Mucosa of descending colon (tissue), 3 donors: ENCODE results near the gene TENM4. TPM values are rescaled to one million over a fixed set of nuclear protein-coding genes. Genes with fewer than 3 reads are reported as not detected.
A peak's percentile ranks its signal among the peaks of the same experiment; 100 is the strongest.

Experiments used
- ATAC-seq: fragments of 200-7000 bp; cut with Tn5 transposase; one replicate; pipeline ENCODE4 v1.9.1; 2020; ENCODE audit warnings: mild to moderate bottlenecking, moderate library complexity
- DNase-seq, 3 donors: peaks; one replicate each; pipeline ENCODE4 v3.0.0-alpha.2; 2020
- H3K36me3 ChIP-seq: fragments of 200-600 bp; one replicate; pipeline ENCODE4 v1.8.0; 2021; ENCODE audit warnings: low read depth, mild to moderate bottlenecking
- H3K4me1 ChIP-seq: fragments of 200-600 bp; one replicate; pipeline ENCODE4 v1.8.0; 2021; ENCODE audit warnings: low read depth, mild to moderate bottlenecking
- H3K4me3 ChIP-seq: fragments of 200-600 bp; one replicate; pipeline ENCODE4 v1.8.0; 2021; ENCODE audit warnings: mild to moderate bottlenecking
- H3K9me3 ChIP-seq: fragments of 200-600 bp; one replicate; pipeline ENCODE4 v1.8.0; 2021; ENCODE audit warnings: mild to moderate bottlenecking
- CTCF ChIP-seq: fragments of 200-600 bp; IDR thresholded peaks from one replicate; pipeline ENCODE4 v1.8.0; 2022; ENCODE audit warnings: antibody characterized with exemption, mild to moderate bottlenecking
- intact Hi-C, 2 donors: fragments of 100-400 bp; cut with DNase I in 1 of 2; cut with micrococcal nuclease in 1 of 2; formaldehyde crosslinking; loops; one replicate each; pipeline versions ENCODE4 v1.11.0 to v1.11.1; 2022; cut with DNase I, micrococcal nuclease
- total RNA-seq, 3 donors: library from RNA; stranded (reverse); fragmentation: NEBNext Ultra II Directional in 2 of 3; extraction: Animal tissue kit (Norgen Biotek cat#: 25700) in 2 of 3; gene quantifications; one replicate each; pipeline versions ENCODE4 v1.2.1 to v1.2.4, GENCODE V29; 2021 to 2023
- donor health status: DM: no; HTN: no; CAD: no; lungs with moderate emphysema.
- donor health status: DM: no; HTN: no; CAD: no.
- donor health status: DM: no; HTN: yes; CAD: no.

The TENM4 gene
- total RNA-seq, 3 donors from 2014 or later = 0.70 to 1.6 (median 1.2) TPM

- no peaks in the 10 kb centered on the region for H3K36me3 ChIP-seq
- H3K4me3 ChIP-seq = no peak overlapping the region
- DNase-seq = no peak
- intact Hi-C loops = no loop called here
- H3K9me3 ChIP-seq = no peaks in the 10 kb centered on the region
- no peak for ATAC-seq
- H3K4me1 ChIP-seq = no peaks in the 10 kb centered on the region
- no peak for TF ChIP-seq CTCF
These were observed 8.2 kb upstream of the TENM4 start for GRCh38 chr11:79449040-79449439.

GRCh38 chr11:79447038-79447786, 6.4 kb upstream of the TENM4 start:
- Histone ChIP-seq H3K36me3 (no peaks in the 10 kb centered on the region), H3K9me3 (no peaks in the 10 kb centered on the region), H3K4me3 (no peak overlapping the region), H3K4me1 (no peaks in the 10 kb centered on the region)
- ATAC-seq (no peak), DNase-seq (no peak)
- TF ChIP-seq CTCF = no peak
- intact Hi-C loops = no loop called here

DNA sequence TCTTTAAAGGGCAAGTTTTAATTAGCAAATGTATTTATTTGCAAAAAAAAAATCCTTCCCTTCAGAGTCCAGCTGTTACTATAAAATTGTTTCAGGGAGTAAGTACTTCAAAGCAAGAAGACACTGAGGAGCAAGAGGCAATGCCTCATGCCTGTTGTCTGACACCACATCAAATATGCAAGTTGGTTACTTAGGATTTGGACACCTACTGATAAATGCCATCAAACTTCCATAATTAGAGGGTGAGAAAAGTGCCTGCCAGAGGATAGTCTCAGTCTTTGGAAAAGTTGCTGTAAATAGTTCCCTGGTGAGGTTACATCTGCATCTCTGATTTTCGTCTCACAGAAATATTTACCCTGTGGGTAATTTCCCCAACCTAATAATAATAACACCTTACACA, 4.1 kb upstream of the TENM4 start:
- TF ChIP-seq CTCF = no peak
- Histone ChIP-seq H3K4me3 (no peak overlapping the region), H3K9me3 (no peaks in the 10 kb centered on the region), H3K36me3 (no peaks in the 10 kb centered on the region), H3K4me1 (peaks cover 6% of the 10 kb centered on the region)
- intact Hi-C loops = no loop called here
- no peak for ATAC-seq
- DNase-seq = no peak

DNA sequence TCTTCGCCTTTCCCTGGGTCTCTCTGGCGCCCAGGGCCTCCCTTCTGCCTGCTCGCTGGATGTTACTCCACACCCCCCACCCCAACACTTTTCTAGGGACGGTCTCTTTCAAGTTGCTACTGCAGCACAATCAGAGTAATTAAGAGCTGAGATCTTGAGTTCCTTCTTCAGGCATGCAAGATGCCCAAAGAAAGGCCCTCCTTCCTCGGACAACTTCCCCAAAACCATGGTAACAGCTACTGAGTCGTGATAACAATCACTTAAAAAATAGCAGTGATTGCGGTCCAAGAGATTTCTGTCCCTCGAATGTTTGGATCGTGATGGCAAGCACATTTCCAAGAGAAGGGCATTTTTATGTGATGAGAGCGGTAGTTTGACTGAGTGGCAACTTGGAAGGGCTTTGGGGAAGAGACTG, 638 bp upstream of the TENM4 start:
- ATAC-seq = no peak
- Histone ChIP-seq H3K4me1 (peaks cover 28% of the 10 kb centered on the region), H3K36me3 (no peaks in the 10 kb centered on the region), H3K9me3 (no peaks in the 10 kb centered on the region), H3K4me3 (no peak overlapping the region)
- intact Hi-C loops = no loop called here
- DNase-seq = no peak
- no peak for TF ChIP-seq CTCF

DNA sequence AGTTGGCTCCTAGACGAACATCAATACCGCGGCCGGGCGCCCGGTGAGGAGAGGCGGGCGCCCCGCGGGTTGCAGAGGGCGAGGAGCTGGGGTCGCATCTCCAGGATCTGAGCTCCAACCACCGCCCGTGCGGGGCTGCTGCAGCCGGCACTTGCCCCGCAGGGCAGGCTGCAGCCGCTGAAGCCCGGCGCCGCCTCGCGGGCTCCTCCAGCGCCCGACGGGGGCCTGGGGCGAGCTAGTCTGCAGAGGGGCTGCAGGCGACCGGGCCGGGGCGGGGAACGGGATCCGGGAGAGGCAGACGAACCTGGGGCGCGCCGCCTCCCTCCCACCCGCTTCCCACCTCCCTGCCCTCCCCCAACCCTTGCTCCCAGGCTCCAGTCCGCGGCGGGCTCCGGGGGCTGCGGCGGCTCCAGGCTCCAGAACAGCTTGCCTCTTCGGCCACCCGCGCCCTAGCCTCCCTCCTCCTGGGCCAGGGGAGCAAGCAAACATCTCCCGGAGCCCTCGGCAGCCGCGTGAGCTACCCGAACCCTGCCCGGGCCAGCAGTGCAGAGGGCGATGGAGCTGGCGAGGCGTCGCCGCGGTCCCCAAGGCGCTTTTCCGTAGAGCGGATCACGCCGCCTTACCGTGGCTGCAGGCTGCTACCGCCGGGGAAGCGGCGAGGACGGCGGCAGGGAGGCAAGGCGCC, 802 bp downstream of the TENM4 start:
- H3K9me3 ChIP-seq = no peaks in the 10 kb centered on the region

More for the DNA sequence above, 802 bp downstream of the TENM4 start:
- intact Hi-C loops = no loop called here
- TF ChIP-seq CTCF = no peak
- Histone ChIP-seq H3K36me3 (no peaks in the 10 kb centered on the region), H3K4me1 (peaks cover 28% of the 10 kb centered on the region), H3K4me3 (no peak overlapping the region)
- ATAC-seq (peak; percentile 23), DNase-seq (peak; percentile 3 to 54 (median 29))
